CD14-positive monocyte (primary cell): ENCODE results near the gene CALR3. TPM values are rescaled to one million over a fixed set of nuclear protein-coding genes. Genes with fewer than 3 reads are reported as not detected.

ENCODE experiments used
- DNase-seq, 3 donors: peaks; one replicate each; pipeline ENCODE4 v3.0.0-alpha.2; 2011 to 2022
- H2AFZ ChIP-seq: 2 replicates; pipeline ENCODE4 v1.6.0; 2012; ENCODE audit warnings: mild to moderate bottlenecking, low read depth, low read length, inconsistent platforms; ENCODE audit not compliant: insufficient read depth, poor library complexity, severe bottlenecking
- H3K27ac ChIP-seq, 2 donors: 1 replicate in 1 of 2; 2 replicates in 1 of 2; pipeline ENCODE4 v1.5.1; 2012 to 2013; ENCODE audit warnings: low read length in 2 of 2, control low read depth in 1 of 2, inconsistent platforms in 1 of 2, low read depth in 1 of 2, mild to moderate bottlenecking in 1 of 2
- H3K27me3 ChIP-seq, 2 donors: one replicate each; pipeline versions ENCODE4 v1.6.0 to v1.6.1; 2011 to 2013; ENCODE audit warnings: low read length in 2 of 2; ENCODE audit not compliant: control insufficient read depth in 2 of 2, insufficient read depth in 2 of 2
- H3K36me3 ChIP-seq, 2 donors: replicated peaks in 1 of 2; 1 replicate in 1 of 2; 2 replicates in 1 of 2; pipeline versions ENCODE4 v1.5.1 to v1.6.1; 2012 to 2013; ENCODE audit warnings: low read length in 2 of 2, control low read depth in 1 of 2, inconsistent platforms in 1 of 2, mild to moderate bottlenecking in 1 of 2; ENCODE audit not compliant: insufficient read depth in 2 of 2, control insufficient read depth in 1 of 2
- H3K4me1 ChIP-seq, 2 donors: 1 replicate in 1 of 2; 2 replicates in 1 of 2; pipeline versions ENCODE4 v1.5.1 to v1.6.1; 2012 to 2013; ENCODE audit warnings: low read length in 2 of 2, control low read depth in 1 of 2, inconsistent platforms in 1 of 2, mild to moderate bottlenecking in 1 of 2, moderate library complexity in 1 of 2; ENCODE audit not compliant: insufficient read depth in 2 of 2, control insufficient read depth in 1 of 2
- H3K4me2 ChIP-seq: replicated peaks from 2 replicates; pipeline ENCODE3; 2012; ENCODE audit warnings: low read length, moderate library complexity, mild to moderate bottlenecking; ENCODE audit not compliant: poor library complexity, severe bottlenecking; ENCODE audit errors: extremely low read depth
- H3K4me3 ChIP-seq, 3 experiments: fragments of 200-600 bp in 1 of 3; sonication (generic) in 1 of 3; replicated peaks in 1 of 3; 1 replicate in 2 of 3; 2 replicates in 1 of 3; pipeline ENCODE4 v1.5.1; 2011 to 2013; ENCODE audit warnings: low read length in 3 of 3, mild to moderate bottlenecking in 3 of 3, control low read depth in 2 of 3, low read depth in 2 of 3, inconsistent platforms in 1 of 3, moderate library complexity in 1 of 3
- H3K79me2 ChIP-seq: 2 replicates; pipeline ENCODE4 v1.6.0; 2012; ENCODE audit warnings: mild to moderate bottlenecking, control low read depth, inconsistent platforms, low read length, moderate library complexity; ENCODE audit not compliant: insufficient read depth
- H3K9ac ChIP-seq: 2 replicates; pipeline ENCODE4 v1.6.0; 2017; ENCODE audit warnings: low read length, mild to moderate bottlenecking; ENCODE audit not compliant: insufficient read depth, poor library complexity, severe bottlenecking
- H3K9me3 ChIP-seq, 2 donors: replicated peaks in 1 of 2; 1 replicate in 1 of 2; 2 replicates in 1 of 2; pipeline versions ENCODE4 v1.5.1 to v1.6.1; 2012 to 2013; ENCODE audit warnings: low read length in 2 of 2, control low read depth in 1 of 2; ENCODE audit not compliant: control insufficient read depth in 1 of 2, insufficient read depth in 1 of 2
- H4K20me1 ChIP-seq: 2 replicates; pipeline ENCODE4 v1.6.0; 2012; ENCODE audit warnings: mild to moderate bottlenecking, low read length, control low read depth, moderate library complexity; ENCODE audit not compliant: insufficient read depth
- H3K27ac Mint-ChIP-seq, 7 donors: one replicate each; pipeline ENCODE4 v1.8.0; 2020; ENCODE audit warnings: mild to moderate bottlenecking in 7 of 7, mixed read lengths in 7 of 7, moderate library complexity in 6 of 7, inconsistent platforms in 2 of 7
- H3K27me3 Mint-ChIP-seq, 3 donors: one replicate each; pipeline ENCODE4 v1.8.0; 2021 to 2022; ENCODE audit warnings: low read depth in 3 of 3, mild to moderate bottlenecking in 3 of 3, mixed read lengths in 3 of 3, moderate library complexity in 3 of 3, inconsistent platforms in 1 of 3
- H3K36me3 Mint-ChIP-seq, 2 donors: one replicate each; pipeline ENCODE4 v1.8.0; 2020; ENCODE audit warnings: mixed read lengths in 2 of 2, inconsistent platforms in 1 of 2, mild to moderate bottlenecking in 1 of 2
- H3K4me1 Mint-ChIP-seq: one replicate; pipeline ENCODE4 v1.8.0; 2020; ENCODE audit warnings: mild to moderate bottlenecking, mixed read lengths
- H3K4me3 Mint-ChIP-seq, 2 donors: one replicate each; pipeline ENCODE4 v1.8.0; 2020; ENCODE audit warnings: mild to moderate bottlenecking in 2 of 2, mixed read lengths in 2 of 2, moderate library complexity in 1 of 2
- H3K9me3 Mint-ChIP-seq, 7 donors: one replicate each; pipeline ENCODE4 v1.8.0; 2020 to 2022; ENCODE audit warnings: mixed read lengths in 7 of 7, mild to moderate bottlenecking in 6 of 7, moderate library complexity in 6 of 7, inconsistent platforms in 2 of 7
- WGBS: methylation state at CpG from one replicate; pipeline ENCODE4 v1.1.5; 2013; ENCODE audit warnings: missing lambda C conversion rate; ENCODE audit not compliant: insufficient coverage; 5-methylcytosine and 5-hydroxymethylcytosine counted together
- intact Hi-C, 2 donors: fragments of 100-400 bp; cut with micrococcal nuclease; formaldehyde crosslinking; loops; one replicate each; pipeline versions ENCODE4 v1.15.0 to v1.15.1; 2023
- polyA plus RNA-seq, 3 donors: library from polyadenylated mRNA; depleted of rRNA in 1 of 3; unstranded in 2 of 3; stranded (reverse) in 1 of 3; fragments of 300-500 nt in 2 of 3; fragments of >200 nt in 1 of 3; fragmentation: Illumina TruSeq in 2 of 3; gene quantifications; 1 replicate in 2 of 3; 2 replicates in 1 of 3; pipeline ENCODE4 v1.2.3, GENCODE V29; 2012 to 2021
- TF ChIP-seq, protein P1 (sequence below): fragments of 200-600 bp; IDR thresholded peaks from one replicate; pipeline ENCODE4 v1.8.0; 2022; ENCODE audit warnings: antibody characterized with exemption, mild to moderate bottlenecking

The CALR3 gene
- polyA plus RNA-seq, 3 donors, result not detected

DNA sequence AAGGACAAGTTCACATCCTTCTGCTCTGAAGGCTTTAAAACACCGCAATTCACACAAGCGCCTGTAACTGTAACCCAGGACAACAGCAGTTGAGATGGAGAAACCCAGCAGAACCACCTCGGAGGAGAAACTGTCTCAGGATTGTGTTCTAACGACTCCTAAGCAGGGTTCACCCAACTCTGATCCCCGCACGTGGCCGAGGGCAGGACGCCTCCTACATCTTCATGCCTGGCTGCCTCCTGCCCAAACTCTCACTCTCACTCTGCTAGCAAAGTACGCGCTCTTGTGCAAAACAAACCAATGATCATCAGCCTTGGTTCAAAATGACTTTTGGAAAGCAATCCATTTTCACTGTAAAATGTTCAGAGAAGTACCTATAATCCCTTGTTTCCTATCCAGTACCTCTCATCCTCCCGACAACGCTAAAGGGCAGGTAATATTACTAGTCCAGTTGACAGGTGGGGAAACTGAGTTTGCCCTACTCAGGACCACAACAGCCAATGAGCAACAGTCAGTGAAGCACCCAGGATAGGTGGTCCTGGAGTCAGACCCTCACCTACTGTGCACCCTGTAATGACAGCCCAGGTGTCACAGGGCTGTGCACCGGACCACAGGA is 49.8 kb downstream of the CALR3 start:
- H3K27ac ChIP-seq, result peak overlapping the region; percentile 70 to 81
- H3K4me3 ChIP-seq, result peak overlapping the region in 1 of 3 experiments; percentile 16
- intact Hi-C loops, result loop anchor here in 1 of 2 donors (2.0 to 10.0 kb wide), 4 partner anchors 25 to 139 kb away; partner anchors contain the start of genes C19orf44, CALR3 and EPS15L1
- WGBS, result 93% methylated on average over 9 of the region's 13 CpGs
- H3K9me3 ChIP-seq, result no peaks in the 10 kb centered on the region
- no peaks in the 10 kb centered on the region for H3K27me3 ChIP-seq
- Mint-ChIP-seq H3K27me3 (no peaks in the 10 kb centered on the region), H3K36me3 (peaks cover 7 to 10% of the 10 kb centered on the region in 2 donors), H3K27ac (peak overlapping the region; percentile 96 to 99 (median 98)), H3K4me3 (peak overlapping the region in 1 of 2 donors; percentile 76), H3K4me1 (peaks cover 84% of the 10 kb centered on the region), H3K9me3 (peaks cover 3 to 10% (median 5%) of the 10 kb centered on the region in 7 donors)
- peaks cover 5% of the 10 kb centered on the region for H4K20me1 ChIP-seq
- H3K9ac ChIP-seq, result peak overlapping the region; percentile 33
- peak overlapping the region; percentile 44 for H3K4me2 ChIP-seq
- peaks cover 77 to 83% of the 10 kb centered on the region in 2 donors for H3K4me1 ChIP-seq
- H3K36me3 ChIP-seq, result peaks cover 0 to 8% of the 10 kb centered on the region in 2 donors
- TF ChIP-seq, protein P1, sequence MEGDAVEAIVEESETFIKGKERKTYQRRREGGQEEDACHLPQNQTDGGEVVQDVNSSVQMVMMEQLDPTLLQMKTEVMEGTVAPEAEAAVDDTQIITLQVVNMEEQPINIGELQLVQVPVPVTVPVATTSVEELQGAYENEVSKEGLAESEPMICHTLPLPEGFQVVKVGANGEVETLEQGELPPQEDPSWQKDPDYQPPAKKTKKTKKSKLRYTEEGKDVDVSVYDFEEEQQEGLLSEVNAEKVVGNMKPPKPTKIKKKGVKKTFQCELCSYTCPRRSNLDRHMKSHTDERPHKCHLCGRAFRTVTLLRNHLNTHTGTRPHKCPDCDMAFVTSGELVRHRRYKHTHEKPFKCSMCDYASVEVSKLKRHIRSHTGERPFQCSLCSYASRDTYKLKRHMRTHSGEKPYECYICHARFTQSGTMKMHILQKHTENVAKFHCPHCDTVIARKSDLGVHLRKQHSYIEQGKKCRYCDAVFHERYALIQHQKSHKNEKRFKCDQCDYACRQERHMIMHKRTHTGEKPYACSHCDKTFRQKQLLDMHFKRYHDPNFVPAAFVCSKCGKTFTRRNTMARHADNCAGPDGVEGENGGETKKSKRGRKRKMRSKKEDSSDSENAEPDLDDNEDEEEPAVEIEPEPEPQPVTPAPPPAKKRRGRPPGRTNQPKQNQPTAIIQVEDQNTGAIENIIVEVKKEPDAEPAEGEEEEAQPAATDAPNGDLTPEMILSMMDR, result no peak
- no peak for DNase-seq
- no peak overlapping the region for H2AFZ ChIP-seq
- peaks cover 87% of the 10 kb centered on the region for H3K79me2 ChIP-seq

DNA sequence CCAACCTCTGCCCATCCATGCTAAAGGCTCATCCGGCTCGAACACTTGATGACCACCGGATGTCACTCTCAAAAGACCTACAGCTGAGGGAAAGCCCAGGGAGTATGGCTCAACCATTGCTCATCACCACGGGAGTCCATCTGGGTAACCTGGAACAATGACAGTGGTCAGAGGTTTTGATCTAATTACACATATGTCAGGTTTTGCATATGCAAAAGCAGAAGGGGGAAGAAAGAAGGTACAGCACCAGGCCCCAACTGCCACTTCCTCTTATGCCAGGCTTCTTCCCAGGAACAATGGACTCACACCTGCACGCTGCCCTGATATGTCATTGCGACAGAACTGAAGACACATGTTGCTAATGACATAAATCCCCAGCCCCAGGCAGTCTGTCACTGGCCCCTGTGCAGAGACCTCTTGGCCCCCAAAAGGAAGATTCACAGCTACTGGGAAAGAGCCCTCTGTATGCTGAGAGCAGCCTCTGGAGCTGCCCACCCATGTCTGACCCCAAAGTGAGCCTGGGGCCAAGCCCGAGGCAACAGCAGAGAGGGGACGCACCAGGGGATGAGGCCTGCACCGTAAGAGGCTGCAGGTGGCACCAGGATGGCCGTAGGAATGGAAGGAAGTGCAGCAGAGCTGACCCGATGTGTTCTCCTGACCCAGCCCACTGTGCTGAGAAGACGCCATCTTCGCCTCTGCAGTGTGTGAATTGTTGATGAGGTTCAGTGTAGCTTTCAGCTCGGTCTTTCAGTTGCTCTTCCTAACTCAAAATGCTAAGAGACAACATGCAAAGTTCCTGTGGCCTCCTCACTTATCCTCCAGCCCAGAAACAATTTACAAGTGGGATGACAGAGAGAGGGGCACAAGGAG is 50.5 kb downstream of the CALR3 start:
- intact Hi-C loops, result loop anchor here in 1 of 2 donors (2.0 to 10.0 kb wide), 4 partner anchors 25 to 139 kb away; partner anchors contain the start of genes C19orf44, CALR3 and EPS15L1
- 60% methylated on average over 8 of the region's 14 CpGs for whole genome bisulfite sequencing
- peak overlapping the region; percentile 33 for H3K9ac ChIP-seq
- no peak overlapping the region for H3K4me3 ChIP-seq
- H3K36me3 ChIP-seq, result peaks cover 6 to 16% of the 10 kb centered on the region in 2 donors
- H3K27me3 Mint-ChIP-seq, result no peaks in the 10 kb centered on the region
- peaks cover 5% of the 10 kb centered on the region for H4K20me1 ChIP-seq
- TF ChIP-seq, protein P1, result no peak
- H3K27me3 ChIP-seq, result no peaks in the 10 kb centered on the region
- no peak overlapping the region for H3K4me2 ChIP-seq
- H3K4me3 Mint-ChIP-seq, result no peak overlapping the region
- H3K9me3 ChIP-seq, result no peaks in the 10 kb centered on the region
- peak overlapping the region; percentile 68 to 81 for H3K27ac ChIP-seq
- H3K4me1 Mint-ChIP-seq, result peaks cover 79% of the 10 kb centered on the region
- peak overlapping the region; percentile 94 to 99 (median 98) for H3K27ac Mint-ChIP-seq
- H3K4me1 ChIP-seq, result peaks cover 77 to 81% of the 10 kb centered on the region in 2 donors
- H3K79me2 ChIP-seq, result peaks cover 85% of the 10 kb centered on the region
- peaks cover 3 to 10% (median 5%) of the 10 kb centered on the region in 7 donors for H3K9me3 Mint-ChIP-seq
- H3K36me3 Mint-ChIP-seq, result peaks cover 13 to 17% of the 10 kb centered on the region in 2 donors
- H2AFZ ChIP-seq, result no peak overlapping the region
- DNase-seq, result peak; percentile 84 to 97 (median 89)
